ENCODE results near the gene SAMM50.

DNA sequence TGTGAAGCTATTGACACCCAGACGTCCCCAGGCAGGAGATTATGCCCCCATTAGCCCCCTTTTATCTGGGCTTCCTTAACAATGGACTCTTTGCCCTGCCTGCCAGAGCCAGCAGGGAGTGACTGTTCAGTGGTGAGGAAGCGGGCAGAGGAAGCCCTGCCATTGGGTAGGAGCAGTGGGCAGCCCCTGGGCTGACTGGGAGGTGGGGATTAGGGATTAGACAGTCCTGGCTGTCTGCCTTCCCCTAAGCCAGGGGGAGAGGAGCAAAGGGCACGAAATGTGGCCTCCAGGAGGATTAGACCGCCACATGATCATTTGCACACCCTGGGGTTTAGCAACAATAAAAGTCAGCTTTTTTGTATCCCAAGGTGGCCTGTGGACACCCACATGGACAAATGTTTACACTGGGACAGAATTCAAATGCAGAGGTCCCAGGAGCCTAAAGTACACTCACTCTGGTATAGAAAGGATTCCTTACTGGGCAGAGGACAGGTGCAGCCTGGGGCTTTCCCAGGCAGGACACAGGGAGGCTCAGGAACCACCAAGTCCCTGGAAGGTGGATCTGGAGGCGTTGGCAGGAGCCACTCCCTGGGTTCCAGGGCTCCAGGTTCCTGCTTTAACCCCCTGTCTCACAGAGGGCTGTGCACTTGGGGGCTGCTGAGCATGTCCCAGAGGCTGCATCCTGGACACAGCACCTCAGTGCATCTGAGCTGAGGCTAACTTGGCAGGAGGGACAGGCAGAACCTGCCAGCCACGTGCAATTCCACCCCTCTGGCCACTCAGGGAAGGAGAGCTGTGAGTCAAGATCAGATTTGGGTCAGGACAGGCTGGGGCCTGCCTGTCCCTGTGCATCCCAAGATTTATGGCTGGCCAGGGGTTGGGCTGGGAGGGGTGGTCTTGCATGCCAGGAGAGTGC lies 29.6 kb upstream of the SAMM50 start:
- TF ChIP-seq, protein P1, sequence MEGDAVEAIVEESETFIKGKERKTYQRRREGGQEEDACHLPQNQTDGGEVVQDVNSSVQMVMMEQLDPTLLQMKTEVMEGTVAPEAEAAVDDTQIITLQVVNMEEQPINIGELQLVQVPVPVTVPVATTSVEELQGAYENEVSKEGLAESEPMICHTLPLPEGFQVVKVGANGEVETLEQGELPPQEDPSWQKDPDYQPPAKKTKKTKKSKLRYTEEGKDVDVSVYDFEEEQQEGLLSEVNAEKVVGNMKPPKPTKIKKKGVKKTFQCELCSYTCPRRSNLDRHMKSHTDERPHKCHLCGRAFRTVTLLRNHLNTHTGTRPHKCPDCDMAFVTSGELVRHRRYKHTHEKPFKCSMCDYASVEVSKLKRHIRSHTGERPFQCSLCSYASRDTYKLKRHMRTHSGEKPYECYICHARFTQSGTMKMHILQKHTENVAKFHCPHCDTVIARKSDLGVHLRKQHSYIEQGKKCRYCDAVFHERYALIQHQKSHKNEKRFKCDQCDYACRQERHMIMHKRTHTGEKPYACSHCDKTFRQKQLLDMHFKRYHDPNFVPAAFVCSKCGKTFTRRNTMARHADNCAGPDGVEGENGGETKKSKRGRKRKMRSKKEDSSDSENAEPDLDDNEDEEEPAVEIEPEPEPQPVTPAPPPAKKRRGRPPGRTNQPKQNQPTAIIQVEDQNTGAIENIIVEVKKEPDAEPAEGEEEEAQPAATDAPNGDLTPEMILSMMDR (conservative IDR thresholded peaks at IDR 0.05; ENCODE audit: low read length), result no peak
- no peak for TF ChIP-seq EZH2phosphoT487 (IDR thresholded peaks at IDR 0.05; ENCODE audit: borderline replicate concordance)

Data from Loucy (cell line).